ENCODE measurements around the gene ATXN7L1.

- no peak for TF ChIP-seq CTCF (IDR thresholded peaks at IDR 0.05)
- TF ChIP-seq FOXK1 (CRISPR knock-in tag; IDR thresholded peaks at IDR 0.05) = no peak
- no peak for TF ChIP-seq ATF2 (CRISPR knock-in tag; IDR thresholded peaks at IDR 0.05; ENCODE audit: borderline replicate concordance, low read depth)
- TF ChIP-seq GABPB1 (CRISPR knock-in tag; IDR thresholded peaks at IDR 0.05) = no peak
- no peak for TF ChIP-seq ETV6 (CRISPR knock-in tag; IDR thresholded peaks at IDR 0.05)
- TF ChIP-seq ATF1 (CRISPR knock-in tag; IDR thresholded peaks at IDR 0.05) = no peak
- no peak for TF ChIP-seq FOXP1 (CRISPR knock-in tag; IDR thresholded peaks at IDR 0.05; ENCODE audit: borderline replicate concordance)
- no peak for TF ChIP-seq ATF3 (CRISPR knock-in tag; conservative IDR thresholded peaks at IDR 0.05)
These were observed 106.3 kb downstream of the ATXN7L1 start for GRCh38 chr7:105769901-105770628.
